Measurements from ENCODE around the gene TMEM14A.
"Not testable (repeated sequence)": the region's sequence is repeated elsewhere in the genome, so short reads cannot be mapped to it uniquely, and the experiment has no call there.

Gene TMEM14A

GRCh38 chr6:52654007-52654406 lies 16.9 kb upstream of the TMEM14A start:
- no peak for DNase-seq (ENCODE audit: low read depth)
- TF ChIP-seq CTCF (IDR thresholded peaks at IDR 0.05; ENCODE audit: control insufficient read depth, extremely low read depth, insufficient read depth), result no peak

GRCh38 chr6:52654592-52654991 lies 16.3 kb upstream of the TMEM14A start:
- no peak for TF ChIP-seq CTCF (IDR thresholded peaks at IDR 0.05; ENCODE audit: control insufficient read depth, extremely low read depth, insufficient read depth)
- DNase-seq (ENCODE audit: low read depth), result no peak
- H3K4me3 ChIP-seq (ENCODE audit: low read depth, low read length), result no peak overlapping the region

More at GRCh38 chr6:52654007-52654406, 16.9 kb upstream of the TMEM14A start:
- H3K4me3 ChIP-seq (ENCODE audit: low read depth, low read length), result no peak overlapping the region

GRCh38 chr6:52655941-52656340 lies 15.0 kb upstream of the TMEM14A start:
- H3K4me3 ChIP-seq (ENCODE audit: low read depth, low read length); DNase-seq (ENCODE audit: low read depth): not testable (repeated sequence)

GRCh38 chr6:52657870-52658269 lies 13.0 kb upstream of the TMEM14A start:
- no peak overlapping the region for H3K4me3 ChIP-seq (ENCODE audit: low read depth, low read length)
- TF ChIP-seq CTCF (IDR thresholded peaks at IDR 0.05; ENCODE audit: control insufficient read depth, extremely low read depth, insufficient read depth), result no peak
- DNase-seq (ENCODE audit: low read depth), result no peak

GRCh38 chr6:52661551-52661950 lies 9.4 kb upstream of the TMEM14A start:
- DNase-seq (ENCODE audit: low read depth), result no peak
- no peak overlapping the region for H3K4me3 ChIP-seq (ENCODE audit: low read depth, low read length)
- TF ChIP-seq CTCF (IDR thresholded peaks at IDR 0.05; ENCODE audit: control insufficient read depth, extremely low read depth, insufficient read depth), result no peak

- no peak for TF ChIP-seq CTCF (IDR thresholded peaks at IDR 0.05; ENCODE audit: control insufficient read depth, extremely low read depth, insufficient read depth)
- no peak overlapping the region for H3K4me3 ChIP-seq (ENCODE audit: low read depth, low read length)
- DNase-seq (ENCODE audit: low read depth), result no peak
Observed at GRCh38 chr6:52662031-52662430, 8.9 kb upstream of the TMEM14A start.

GRCh38 chr6:52663120-52663935 lies 7.6 kb upstream of the TMEM14A start:
- H3K4me3 ChIP-seq (ENCODE audit: low read depth, low read length), result peak overlapping the region; percentile 69
- TF ChIP-seq CTCF (IDR thresholded peaks at IDR 0.05; ENCODE audit: control insufficient read depth, extremely low read depth, insufficient read depth), result peak; percentile 71
- no peak for DNase-seq (ENCODE audit: low read depth)
